PC-9 (cell line): Measurements from ENCODE around the gene NHLRC4.

Experiments used
- CTCF ChIP-seq: fragments of 200-600 bp; sonication (generic); conservative IDR thresholded peaks from 2 replicates; pipeline ENCODE4 v1.6.1; 2017; ENCODE audit warnings: mixed run types, antibody characterized with exemption, mild to moderate bottlenecking, moderate library complexity
- EZH2 ChIP-seq: fragments of 200-600 bp; sonication (generic); IDR thresholded peaks from 2 replicates; pipeline ENCODE4 v1.8.0; 2017; ENCODE audit warnings: antibody characterized with exemption, low read depth

GRCh38 chr16:527015-527903 lies 39.5 kb upstream of the NHLRC4 start, which contains the start of gene CAPN15:
- TF ChIP-seq CTCF: no peak; the same call in 1 of the 2 replicates
- no peak for TF ChIP-seq EZH2
